GM19395 (cell line): ENCODE results near the gene ZNF385B.

Experiments
- ATAC-seq: cut with Tn5 transposase; IDR thresholded peaks from one replicate; pipeline ENCODE4 v1.9.1; 2021; ENCODE audit warnings: mild to moderate bottlenecking, moderate library complexity; ENCODE audit not compliant: unreplicated experiment

ZNF385B gene

DNA sequence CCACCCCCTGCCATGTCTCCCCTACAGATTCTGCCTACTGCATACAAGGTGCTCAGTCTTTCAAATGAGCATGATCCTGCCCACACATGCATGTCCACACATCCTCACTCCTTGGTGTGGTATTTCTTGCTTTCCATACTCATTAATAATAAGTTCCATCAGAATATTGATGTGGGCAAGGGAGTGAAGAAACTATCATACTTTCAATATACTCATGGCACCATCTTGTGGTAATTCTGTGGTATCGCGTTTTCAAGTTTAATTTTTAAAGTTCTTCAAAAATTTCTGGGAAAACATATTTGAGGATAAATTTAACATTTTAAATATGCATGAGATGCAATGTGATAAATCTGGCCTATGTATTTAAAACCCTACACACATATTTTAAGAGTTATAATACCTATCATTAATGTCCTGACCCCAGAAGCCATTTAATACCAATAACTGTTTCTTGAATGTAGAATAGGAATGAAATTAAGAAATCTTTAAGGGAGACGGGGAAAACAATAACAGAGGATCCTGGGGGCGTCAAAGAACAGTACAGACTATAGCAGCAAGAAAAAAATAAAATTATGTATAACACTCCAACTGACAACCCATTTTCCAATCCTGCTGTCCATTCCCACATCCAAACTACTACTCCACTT is 110.1 kb downstream of the ZNF385B start:
- ATAC-seq = no peak

DNA sequence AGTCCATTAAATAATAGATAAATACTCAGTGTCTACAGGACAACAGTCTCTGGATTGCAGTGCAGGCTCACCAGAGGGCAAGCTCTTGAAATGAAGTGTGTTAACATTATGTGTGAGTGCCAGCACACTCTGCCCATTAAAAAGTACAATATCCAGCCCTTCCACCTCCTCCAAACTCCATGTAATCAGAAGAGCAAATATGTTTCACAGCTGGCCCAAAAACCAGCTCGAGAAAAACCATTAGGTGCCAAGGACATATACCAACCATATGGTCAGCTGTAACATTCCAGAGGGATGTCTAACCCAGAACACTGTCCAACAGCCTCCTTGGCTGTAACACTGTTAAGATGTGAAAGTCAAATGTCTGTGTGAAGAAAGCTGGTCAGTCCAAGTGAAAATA is 112.2 kb downstream of the ZNF385B start:
- ATAC-seq = no peak

DNA sequence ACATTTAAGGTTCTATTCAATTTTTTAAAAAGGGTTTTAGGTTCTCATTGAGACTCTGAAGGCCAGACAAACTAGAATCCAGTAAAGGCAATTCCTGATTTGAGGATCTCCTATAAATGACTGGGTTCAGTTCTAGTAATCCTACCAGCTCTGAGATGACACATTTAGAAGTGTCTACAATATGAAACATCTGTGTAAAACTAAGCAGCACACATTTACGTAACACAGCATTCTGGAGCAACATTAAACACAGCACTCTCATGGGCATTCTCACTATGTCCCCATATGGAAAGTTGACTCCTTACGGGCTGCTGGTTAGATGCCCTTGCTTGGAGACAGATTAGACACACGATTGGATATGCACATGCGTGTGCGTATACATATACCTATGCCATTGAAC is 114.4 kb downstream of the ZNF385B start:
- no peak for ATAC-seq

DNA sequence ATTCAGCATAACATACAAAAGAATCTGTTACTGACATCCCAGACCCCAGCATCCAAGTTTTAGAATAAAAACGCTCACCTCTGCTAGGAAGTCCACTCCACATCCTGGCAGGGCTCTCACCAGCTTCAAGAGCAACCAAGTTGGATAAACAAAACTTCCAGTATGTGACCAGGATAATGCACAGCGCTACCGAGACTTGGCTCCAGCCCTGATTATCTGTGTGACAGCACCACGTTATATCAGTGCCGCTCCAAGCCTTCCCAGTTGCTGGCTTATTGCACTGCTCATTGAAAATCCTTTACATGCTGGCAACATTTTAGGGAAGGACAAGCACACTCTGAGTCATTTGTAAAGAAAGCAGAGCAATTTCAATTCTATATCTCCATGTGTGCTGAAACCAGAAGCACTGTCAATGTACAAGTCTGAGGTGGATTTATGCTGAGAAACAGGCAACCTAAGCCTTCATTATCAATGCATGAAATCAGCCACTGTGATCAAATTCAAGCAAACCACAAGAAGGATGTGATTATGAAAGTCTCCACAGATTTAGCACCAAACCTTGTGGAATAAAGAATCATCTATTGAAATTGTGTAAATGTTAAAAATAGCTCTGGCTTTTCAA is 115.7 kb downstream of the ZNF385B start:
- ATAC-seq = no peak

DNA sequence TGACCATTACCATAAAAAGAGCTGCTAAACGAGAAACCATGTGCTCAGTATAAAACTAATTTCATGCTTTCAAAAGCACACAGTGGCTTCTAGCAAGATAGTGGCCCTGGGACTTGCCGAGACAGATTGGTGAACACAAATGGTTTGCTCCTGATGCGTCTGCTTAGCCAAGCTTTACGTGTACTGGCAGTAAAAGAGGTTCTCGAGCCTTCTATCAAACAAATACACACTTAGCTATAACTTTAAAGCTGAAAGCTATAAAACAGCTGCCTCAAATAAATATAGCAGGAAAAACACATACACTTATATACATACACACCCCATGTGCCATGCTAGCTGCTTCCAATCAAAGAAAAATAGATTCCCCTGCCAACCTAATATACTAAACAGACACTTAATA is 117.0 kb downstream of the ZNF385B start:
- no peak for ATAC-seq

DNA sequence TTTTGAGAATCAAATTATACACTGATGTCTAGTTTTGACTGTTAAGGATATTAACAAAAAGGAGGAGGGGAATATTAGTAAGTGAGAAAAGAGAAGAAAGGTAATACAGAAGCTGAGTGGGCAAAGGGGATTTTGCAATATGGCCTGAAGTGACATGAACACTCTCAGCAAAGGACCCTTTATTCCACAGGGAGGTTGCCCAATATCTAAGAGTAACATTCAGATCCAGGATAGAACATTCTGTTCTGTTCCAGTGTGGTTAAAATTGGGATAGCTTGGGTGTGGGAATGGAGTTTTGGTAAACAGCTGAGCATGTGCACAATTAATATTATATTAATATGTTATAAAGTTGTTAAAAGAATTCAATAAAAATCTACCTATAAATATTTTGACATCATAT is 120.1 kb downstream of the ZNF385B start:
- no peak for ATAC-seq

DNA sequence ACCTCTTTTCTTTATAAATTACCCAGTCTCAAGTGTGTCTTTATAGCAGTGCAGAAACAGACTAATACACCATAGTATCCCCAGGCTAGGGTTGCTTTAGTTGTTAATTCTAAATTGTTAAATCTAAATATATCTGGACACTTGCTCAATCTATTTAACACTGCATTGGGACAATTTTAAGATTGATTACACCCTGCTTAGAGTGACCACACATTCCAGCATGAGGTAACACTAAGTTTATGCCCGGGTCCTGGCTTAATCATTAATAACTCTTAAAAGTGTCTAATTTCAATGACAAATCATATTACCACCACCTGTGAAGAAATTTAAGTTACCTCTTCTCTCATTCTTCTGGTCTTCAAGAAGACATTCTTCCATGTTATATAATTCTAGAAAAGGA is 131.4 kb downstream of the ZNF385B start:
- no peak for ATAC-seq

DNA sequence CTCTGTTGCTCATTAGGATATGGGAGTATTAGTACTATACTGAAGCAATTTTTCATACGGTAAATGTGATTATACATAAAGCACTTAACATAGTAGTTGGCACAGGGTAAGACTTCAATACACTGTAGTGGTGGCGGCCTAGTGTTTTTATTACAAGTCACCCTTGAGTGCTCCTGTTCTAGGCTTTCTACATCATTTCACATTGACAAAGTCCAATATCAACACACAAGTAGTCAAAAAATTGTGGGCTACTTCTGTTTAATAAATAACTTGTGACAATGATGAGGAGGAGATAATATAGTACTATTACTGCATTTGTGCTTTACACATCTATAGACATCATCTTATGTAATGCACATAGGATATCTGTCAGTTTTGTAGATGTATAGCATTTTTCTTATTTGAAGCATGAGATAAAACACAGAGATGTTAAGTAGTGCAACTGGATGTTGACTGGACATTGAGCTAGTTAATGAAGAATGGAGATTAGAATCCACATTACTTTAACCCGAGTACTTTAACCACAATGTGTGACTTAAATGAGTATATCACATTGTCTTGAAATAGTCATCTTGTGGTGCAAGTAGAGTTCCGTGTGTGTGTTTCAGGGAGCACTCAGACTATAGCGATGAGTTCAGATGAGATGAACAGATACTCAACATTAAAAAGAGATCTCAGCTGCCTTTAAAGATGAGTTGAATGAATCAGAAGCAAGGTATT is 134.8 kb downstream of the ZNF385B start:
- no peak for ATAC-seq

DNA sequence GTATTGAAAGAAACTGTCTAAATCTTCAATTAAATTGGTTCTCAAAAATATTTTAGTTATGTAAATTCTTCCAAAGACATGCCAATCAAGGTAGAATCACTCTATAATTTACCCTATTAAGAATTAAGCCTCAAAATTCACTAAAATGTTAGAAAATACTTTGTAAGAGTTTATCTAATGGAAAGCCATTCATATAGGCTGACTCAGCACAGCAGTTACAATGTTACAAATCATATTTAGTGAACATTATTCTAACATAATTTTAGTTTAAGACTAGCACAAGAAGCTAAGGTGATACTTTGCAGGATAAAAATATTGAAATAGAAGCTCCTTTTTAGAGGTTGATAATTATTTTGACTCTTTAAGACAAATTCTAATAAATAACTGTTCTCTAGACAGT is 137.0 kb downstream of the ZNF385B start:
- ATAC-seq = no peak

DNA sequence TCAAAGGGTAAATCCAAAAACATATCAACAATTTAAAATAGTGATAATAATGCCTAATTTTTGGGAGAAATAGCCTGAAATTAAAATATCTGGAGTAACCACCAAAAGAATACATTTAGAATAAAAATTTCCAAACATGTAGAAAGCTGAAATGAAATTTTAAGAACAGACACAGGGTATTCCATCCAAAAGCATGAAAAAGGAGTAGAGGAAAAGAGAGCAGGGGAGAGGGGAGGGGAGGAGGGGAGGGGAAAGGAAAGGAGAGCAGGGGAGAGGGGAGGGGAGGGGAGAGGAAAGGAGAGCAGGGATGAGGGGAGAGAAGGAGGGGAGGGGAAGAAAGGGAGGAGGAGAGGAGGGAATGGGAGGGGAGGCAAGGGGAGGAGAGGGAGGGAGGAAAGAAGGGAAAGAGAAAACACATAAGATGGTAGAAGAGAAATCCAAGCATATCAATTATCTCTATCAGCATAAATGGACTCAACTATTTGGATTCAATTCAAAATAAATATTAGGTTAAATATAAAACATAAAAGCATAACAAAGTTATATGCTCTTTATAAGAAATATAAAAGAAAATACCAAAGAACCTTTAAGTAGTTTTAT is 141.1 kb downstream of the ZNF385B start:
- no peak for ATAC-seq

DNA sequence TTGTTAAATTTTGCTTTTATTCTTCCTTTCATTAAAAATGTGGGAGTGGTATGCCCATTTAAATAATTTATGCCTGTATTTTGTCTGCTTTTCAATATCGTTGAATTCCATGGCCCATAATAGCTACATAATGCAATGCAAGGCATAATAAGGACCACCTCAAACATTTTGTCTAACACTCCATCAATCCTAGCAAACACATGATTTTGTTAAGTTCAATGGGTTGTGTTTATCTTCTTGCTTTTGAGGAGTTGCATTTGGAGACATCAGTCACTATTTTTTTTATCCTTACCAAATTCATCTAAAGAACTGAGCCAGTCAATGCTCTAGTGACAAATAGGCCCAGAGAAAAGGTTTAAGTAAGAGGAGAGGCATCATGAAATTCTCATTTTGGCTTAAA is 145.5 kb downstream of the ZNF385B start:
- ATAC-seq = no peak

DNA sequence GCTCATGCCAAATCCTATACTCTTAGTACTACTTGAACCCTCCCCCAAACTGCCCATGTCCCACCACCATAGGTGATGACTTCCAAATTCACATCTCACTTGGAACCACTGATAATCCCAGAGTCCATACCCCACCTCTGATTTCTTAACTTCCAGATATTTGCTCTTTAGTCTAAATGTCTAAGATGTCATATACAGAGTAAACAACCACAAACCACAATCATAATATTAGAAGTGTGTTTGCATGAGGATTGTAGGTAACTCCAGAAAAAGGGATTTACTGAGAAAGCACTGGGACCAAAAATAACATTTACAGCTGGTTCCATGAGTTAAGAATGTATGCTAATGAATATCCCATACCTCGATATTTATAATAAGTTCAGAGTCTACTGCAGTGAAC is 146.2 kb downstream of the ZNF385B start:
- ATAC-seq = no peak

DNA sequence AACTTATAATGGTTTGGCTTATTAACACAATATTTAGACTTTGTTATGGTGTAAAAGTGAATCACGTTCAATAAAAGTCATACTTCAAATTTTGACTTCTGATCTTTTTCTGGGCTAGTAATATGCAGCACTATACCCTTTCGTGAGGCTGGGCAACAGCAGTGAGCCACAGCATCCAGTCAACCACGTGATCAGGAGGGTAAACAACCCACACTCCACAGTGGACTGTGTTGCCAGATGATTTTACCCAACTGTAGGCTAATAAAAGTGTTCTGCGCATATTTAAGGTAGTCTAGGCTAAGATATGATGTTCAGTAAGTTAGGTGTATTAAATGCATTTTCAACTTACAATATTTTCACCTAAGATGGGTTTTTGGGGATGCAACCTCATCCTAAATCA is 148.6 kb downstream of the ZNF385B start:
- ATAC-seq = no peak

DNA sequence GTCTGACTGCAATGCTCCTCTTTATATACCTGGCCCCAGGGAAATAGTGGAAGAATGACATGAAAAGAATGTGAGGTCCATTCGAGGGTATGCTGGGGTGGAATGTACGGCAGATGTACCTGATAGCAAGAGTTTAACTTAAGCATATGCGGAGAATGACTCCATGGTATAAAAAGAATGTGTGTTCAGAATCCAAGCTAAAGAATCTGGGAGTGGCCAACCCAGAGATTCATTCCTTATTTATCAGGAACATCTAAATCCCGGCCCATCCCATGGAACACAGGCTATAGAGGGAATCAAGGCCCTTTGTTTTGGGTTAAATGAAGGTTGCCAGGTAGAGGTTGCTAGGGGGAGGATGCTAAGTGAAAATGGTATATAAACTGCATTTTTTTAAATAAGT is 150.0 kb downstream of the ZNF385B start:
- ATAC-seq = no peak

DNA sequence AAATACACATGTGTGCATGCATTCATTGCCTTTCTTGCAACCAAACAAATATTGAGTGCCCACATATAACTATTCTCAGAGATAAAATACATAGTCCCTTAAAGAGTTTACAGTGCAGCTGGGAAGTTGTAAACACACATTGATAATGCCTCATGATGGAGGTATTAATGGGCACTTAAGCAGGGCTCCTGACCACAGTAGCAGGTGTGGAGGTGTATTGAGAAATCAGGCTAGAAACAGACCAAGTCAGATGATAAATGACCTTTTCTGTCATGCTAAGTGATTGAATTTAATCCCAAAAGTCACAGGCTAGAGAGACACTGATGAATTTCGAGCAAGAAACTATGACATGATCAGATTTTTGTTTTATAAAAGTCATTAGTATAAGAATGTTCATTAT is 157.7 kb downstream of the ZNF385B start:
- no peak for ATAC-seq

DNA sequence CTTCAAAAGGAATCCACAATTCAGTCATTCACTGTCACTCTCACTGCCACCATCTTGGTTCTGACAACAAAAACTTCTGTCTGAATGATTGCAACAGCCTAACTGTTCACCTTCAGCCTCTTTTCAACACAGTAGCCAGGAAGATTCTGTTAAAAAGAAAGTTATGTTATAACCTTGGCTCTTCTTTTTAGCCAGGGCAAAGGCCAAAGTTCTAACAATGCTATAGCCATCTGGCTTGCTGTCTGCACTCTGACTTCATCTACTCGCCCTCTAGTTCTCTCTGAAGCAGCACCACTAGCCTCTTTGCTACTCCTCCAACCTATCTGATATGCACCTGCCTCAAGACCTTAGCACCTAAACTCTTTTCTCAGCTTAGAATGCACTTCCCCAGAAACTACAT is 158.5 kb downstream of the ZNF385B start:
- ATAC-seq = no peak

DNA sequence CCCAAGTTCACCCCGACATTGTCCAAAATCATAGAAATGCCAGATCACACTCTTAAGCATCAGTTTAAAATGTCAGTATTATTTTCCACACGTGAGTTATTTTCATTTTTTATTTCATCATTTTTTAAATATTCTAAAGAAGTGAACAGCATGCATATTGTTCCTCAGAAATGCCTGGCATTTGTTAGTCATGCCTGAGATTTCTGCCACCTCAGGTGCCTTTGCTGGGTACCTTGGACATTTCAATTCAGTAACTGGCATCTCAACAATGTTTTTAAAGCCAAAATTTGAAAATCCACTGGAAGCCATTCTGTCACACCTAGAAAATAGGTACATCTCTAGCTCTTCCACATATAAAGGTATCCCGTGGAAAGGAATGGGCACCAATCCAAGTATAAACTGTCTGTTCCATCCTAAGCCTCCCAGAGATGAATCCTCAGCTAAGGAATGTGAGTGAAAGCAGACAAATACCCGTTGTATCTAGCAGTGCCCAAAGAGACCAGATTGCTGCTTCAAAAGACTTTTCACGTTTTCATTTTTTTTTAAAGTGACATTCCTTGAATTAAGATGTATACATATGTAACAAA is 159.8 kb downstream of the ZNF385B start:
- no peak for ATAC-seq

DNA sequence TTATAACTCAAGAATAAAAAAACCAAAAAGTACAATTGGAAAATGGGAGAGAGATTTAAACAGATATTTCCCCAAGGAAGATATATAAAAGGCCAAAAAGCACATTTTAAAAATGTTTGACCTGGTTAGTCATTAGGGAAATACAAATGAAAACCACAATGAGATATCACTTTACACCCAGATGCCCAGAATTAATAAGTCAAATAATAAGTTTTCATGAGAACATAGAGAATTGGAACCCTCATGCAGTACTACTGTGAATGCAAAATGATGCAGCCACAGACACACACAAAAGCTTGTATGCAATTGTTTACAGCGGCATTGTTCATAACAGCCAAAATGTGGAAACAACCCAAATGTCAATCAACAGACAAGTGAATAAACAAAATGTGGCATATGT is 165.9 kb downstream of the ZNF385B start:
- no peak for ATAC-seq

DNA sequence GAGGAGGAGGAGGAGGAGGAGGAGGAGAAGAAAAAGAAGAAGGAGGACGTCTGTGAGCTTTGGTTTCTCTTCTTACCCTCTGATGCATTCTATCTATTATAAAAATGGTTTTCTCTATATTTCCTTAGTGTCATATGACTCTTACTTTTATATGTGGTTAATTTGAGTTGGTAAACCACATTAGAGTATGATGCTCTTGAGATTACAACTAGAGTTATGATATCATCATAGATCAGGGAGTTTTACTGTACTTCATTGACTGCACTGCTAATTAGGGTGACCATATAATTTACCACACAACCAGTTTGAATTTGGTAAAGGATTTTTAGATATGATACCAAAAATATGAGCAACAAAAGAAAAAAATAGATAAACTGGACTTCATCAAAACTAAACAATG is 166.4 kb downstream of the ZNF385B start:
- ATAC-seq = no peak

DNA sequence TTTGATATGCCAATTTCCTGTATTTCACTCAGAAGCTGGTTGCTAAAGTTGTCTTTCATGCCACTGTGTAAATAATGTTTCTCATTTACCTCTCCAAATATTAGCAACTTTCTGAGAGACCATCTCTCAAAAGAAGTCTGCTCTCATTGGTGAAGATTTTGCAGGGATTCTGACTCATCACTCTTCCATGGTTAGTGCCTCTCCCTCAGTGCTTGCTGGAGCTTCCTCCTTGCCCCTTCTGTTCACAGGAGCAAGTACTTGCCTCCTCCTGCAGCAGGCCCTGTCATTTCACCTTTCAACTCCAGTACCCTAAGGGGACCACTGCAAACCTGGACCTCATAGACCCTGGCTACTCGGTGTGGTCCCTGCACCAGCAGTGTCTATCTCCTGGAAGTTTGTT is 168.8 kb downstream of the ZNF385B start:
- ATAC-seq = no peak

DNA sequence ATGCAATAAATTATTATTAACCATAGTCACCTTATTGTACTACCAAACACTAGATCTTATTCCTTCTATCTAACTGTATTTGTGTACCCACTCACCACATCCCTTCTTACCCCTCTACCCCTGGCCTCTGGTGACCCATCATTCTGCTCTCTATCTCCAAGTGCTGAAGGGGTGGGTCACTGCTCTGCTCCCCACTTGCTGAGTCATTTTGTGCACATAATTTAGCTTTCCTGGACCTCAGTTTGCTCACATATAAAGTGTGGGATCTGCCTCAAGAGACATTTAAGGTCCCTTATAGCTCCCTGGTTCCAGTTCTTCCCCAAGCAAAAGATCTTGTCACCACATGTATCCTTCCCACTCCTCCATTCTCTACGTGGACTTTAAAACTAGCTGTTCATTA is 169.4 kb downstream of the ZNF385B start:
- ATAC-seq = no peak

DNA sequence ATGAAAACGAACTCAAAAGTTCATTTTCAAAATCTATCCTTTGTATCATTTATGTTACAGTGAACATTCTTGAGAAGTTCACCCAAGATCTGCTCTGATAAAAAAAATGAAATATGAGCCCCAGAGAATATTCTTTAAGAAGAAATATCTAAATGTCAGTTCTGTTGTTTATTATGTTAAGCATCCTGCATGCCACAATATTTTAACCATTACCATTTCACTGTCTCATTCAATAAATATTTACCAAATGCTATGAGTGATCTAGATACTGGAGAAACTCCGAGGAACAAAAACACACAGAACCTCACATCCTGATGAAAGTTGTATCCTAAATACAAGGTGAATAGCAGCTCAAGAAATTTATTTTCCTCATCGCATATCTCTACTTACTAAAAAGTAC is 170.2 kb downstream of the ZNF385B start:
- ATAC-seq = no peak
